Smooth muscle cell (in vitro differentiated cells): Measurements from ENCODE around the gene ZNF197. TPM values are rescaled to one million over a fixed set of nuclear protein-coding genes. Genes with fewer than 3 reads are reported as not detected.

ENCODE experiments used
- DNase-seq: peaks from one replicate; lab custom pipeline; 2025; ENCODE audit not compliant: unreplicated experiment; lab: John Stamatoyannopoulos, UW
- H2AFZ ChIP-seq: fragments of 200-600 bp; sonication (generic); 2 replicates; pipeline ENCODE4 v1.6.0; 2016; ENCODE audit warnings: antibody characterized with exemption, low read depth, mild to moderate bottlenecking
- H3F3A ChIP-seq: fragments of 200-600 bp; sonication (generic); 2 replicates; pipeline ENCODE4 v1.6.0; 2017; ENCODE audit warnings: antibody characterized with exemption, low read depth
- H3K27ac ChIP-seq: fragments of 200-600 bp; sonication (generic); 2 replicates; pipeline ENCODE4 v1.5.1; 2016; ENCODE audit warnings: low read depth, mild to moderate bottlenecking
- H3K27me3 ChIP-seq: fragments of 200-600 bp; sonication (generic); 2 replicates; pipeline ENCODE4 v1.6.1; 2016; ENCODE audit warnings: low read depth, mild to moderate bottlenecking
- H3K36me3 ChIP-seq: fragments of 200-600 bp; sonication (generic); 2 replicates; pipeline ENCODE4 v1.5.1; 2016; ENCODE audit warnings: low read depth
- H3K4me1 ChIP-seq: fragments of 200-600 bp; sonication (generic); 2 replicates; pipeline ENCODE4 v1.5.1; 2016; ENCODE audit warnings: low read depth
- H3K4me2 ChIP-seq: fragments of 200-600 bp; sonication (generic); 2 replicates; pipeline ENCODE4 v1.6.0; 2016; ENCODE audit warnings: mild to moderate bottlenecking
- H3K4me3 ChIP-seq: fragments of 200-600 bp; sonication (generic); 2 replicates; pipeline ENCODE4 v1.5.1; 2016; ENCODE audit warnings: mild to moderate bottlenecking
- H3K79me2 ChIP-seq: fragments of 200-600 bp; sonication (generic); 2 replicates; pipeline ENCODE4 v1.6.0; 2016; ENCODE audit warnings: low read depth, mild to moderate bottlenecking
- H3K9ac ChIP-seq: fragments of 200-600 bp; sonication (generic); 2 replicates; pipeline ENCODE4 v1.6.0; 2016; ENCODE audit warnings: low read depth
- H3K9me3 ChIP-seq: fragments of 200-600 bp; sonication (generic); replicated peaks from 2 replicates; pipeline ENCODE4 v1.5.1; 2016; ENCODE audit warnings: low read depth
- H4K20me1 ChIP-seq: fragments of 200-600 bp; sonication (generic); 2 replicates; pipeline ENCODE4 v1.6.0; 2016; ENCODE audit warnings: low read depth
- CTCF ChIP-seq: fragments of 200-600 bp; sonication (generic); IDR thresholded peaks from 2 replicates; pipeline ENCODE4 v1.5.1; 2017; ENCODE audit warnings: borderline replicate concordance, mild to moderate bottlenecking, antibody characterized with exemption; ENCODE audit not compliant: insufficient read depth, poor library complexity, severe bottlenecking
- WGBS: methylation state at CpG from one replicate; pipeline ENCODE4 v1.1.7; 2016; ENCODE audit warnings: low lambda C conversion rate; 5-methylcytosine and 5-hydroxymethylcytosine counted together
- polyA plus RNA-seq: library from polyadenylated mRNA; unstranded; fragments of >200 nt; fragmentation: Nextera tagmentation; extraction: Ambion mirVana; gene quantifications from 2 replicates; pipeline ENCODE4 v1.2.1, GENCODE V29; 2016
- total RNA-seq: library from RNA; depleted of rRNA; stranded (reverse); fragments of >200 nt; gene quantifications from 2 replicates; pipeline ENCODE4 v1.2.3, GENCODE V29; 2014

The ZNF197 gene
- total and polyA plus RNA-seq, 2 experiments from 2014 or later: 10.1 to 23.0 TPM

GRCh38 chr3:44612678-44613077 is 12.2 kb upstream of the ZNF197 start:
- Histone ChIP-seq H4K20me1 (no peaks in the 10 kb centered on the region), H3K4me2 (no peak overlapping the region), H3K4me1 (no peaks in the 10 kb centered on the region), H3K79me2 (no peaks in the 10 kb centered on the region), H3F3A (no peaks in the 10 kb centered on the region), H3K9ac (no peak overlapping the region), H3K36me3 (no peaks in the 10 kb centered on the region), H3K4me3 (no peak overlapping the region), H2AFZ (no peak overlapping the region), H3K27me3 (no peaks in the 10 kb centered on the region), H3K27ac (no peak overlapping the region), H3K9me3 (no peaks in the 10 kb centered on the region)
- no peak for DNase-seq
- no peak for TF ChIP-seq CTCF

- H3F3A ChIP-seq: no peaks in the 10 kb centered on the region
- 92% methylated on average over 2 of the region's 2 CpGs for WGBS
Observed at GRCh38 chr3:44628716-44629115, 3.9 kb downstream of the ZNF197 start.

GRCh38 chr3:44632193-44632592 is 7.4 kb downstream of the ZNF197 start:
- Histone ChIP-seq H3K36me3 (peaks cover 33% of the 10 kb centered on the region), H3K9me3 (no peaks in the 10 kb centered on the region), H2AFZ (no peak overlapping the region), H3F3A (no peaks in the 10 kb centered on the region), H3K9ac (no peak overlapping the region), H3K4me3 (no peak overlapping the region), H3K4me1 (no peaks in the 10 kb centered on the region), H3K27me3 (no peaks in the 10 kb centered on the region), H3K79me2 (peaks cover 28% of the 10 kb centered on the region), H3K27ac (no peak overlapping the region), H3K4me2 (no peak overlapping the region), H4K20me1 (peaks cover 28% of the 10 kb centered on the region)
- no peak for DNase-seq
- no peak for TF ChIP-seq CTCF
- WGBS: 93% methylated on average over 3 of the region's 3 CpGs

More at GRCh38 chr3:44628716-44629115, 3.9 kb downstream of the ZNF197 start:
- H3K79me2 ChIP-seq: peaks cover 40% of the 10 kb centered on the region
- peaks cover 14% of the 10 kb centered on the region for H3K4me1 ChIP-seq
- H2AFZ ChIP-seq: no peak overlapping the region
- H3K9ac ChIP-seq: no peak overlapping the region
- DNase-seq: no peak
- H3K9me3 ChIP-seq: no peaks in the 10 kb centered on the region
- peaks cover 10% of the 10 kb centered on the region for H3K36me3 ChIP-seq
- no peak for TF ChIP-seq CTCF
- no peak overlapping the region for H3K27ac ChIP-seq
- H4K20me1 ChIP-seq: peaks cover 39% of the 10 kb centered on the region
- no peak overlapping the region for H3K4me2 ChIP-seq
- no peak overlapping the region for H3K4me3 ChIP-seq
- no peaks in the 10 kb centered on the region for H3K27me3 ChIP-seq

- H3K9ac ChIP-seq: no peak overlapping the region
- DNase-seq: no peak
- peaks cover 23% of the 10 kb centered on the region for H3K79me2 ChIP-seq
- WGBS: 98% methylated on average over 4 of the region's 4 CpGs
- no peaks in the 10 kb centered on the region for H3F3A ChIP-seq
- no peak for TF ChIP-seq CTCF
- no peak overlapping the region for H3K4me2 ChIP-seq
- no peaks in the 10 kb centered on the region for H3K27me3 ChIP-seq
- H3K9me3 ChIP-seq: peaks cover 35% of the 10 kb centered on the region
- H2AFZ ChIP-seq: no peak overlapping the region
- no peak overlapping the region for H3K27ac ChIP-seq
- H3K36me3 ChIP-seq: peaks cover 68% of the 10 kb centered on the region
- peak overlapping the region; percentile 15 for H3K4me3 ChIP-seq
- peaks cover 5% of the 10 kb centered on the region for H4K20me1 ChIP-seq
- H3K4me1 ChIP-seq: no peaks in the 10 kb centered on the region
Observed at GRCh38 chr3:44642337-44642736, 17.5 kb downstream of the ZNF197 start.
